K562 (cell line): Measurements from ENCODE around the gene KLC1. TPM values are rescaled to one million over a fixed set of nuclear protein-coding genes. Genes with fewer than 3 reads are reported as not detected.

ENCODE experiments used
- GATA2 ChIP-seq: sonication (generic); formaldehyde crosslinking; IDR thresholded peaks from 2 replicates; pipeline ENCODE4 v1.4.0; 2020; ENCODE audit warnings: mild to moderate bottlenecking, missing genetic modification reagents
- KHSRP ChIP-seq: fragments of 450-650 bp; IDR thresholded peaks from 2 replicates; pipeline ENCODE4 v1.6.1; 2017
- POLR2AphosphoS2 ChIP-seq: IDR thresholded peaks from 2 replicates; pipeline ENCODE4 v1.6.1; 2012; ENCODE audit warnings: low read length, improper control_type of control experiment
- POLR2H ChIP-seq: IDR thresholded peaks from 2 replicates; pipeline ENCODE4 v1.6.1; 2016; ENCODE audit warnings: missing genetic modification characterization, low read depth, mild to moderate bottlenecking, control low read depth, missing compliant biosample characterization, moderate library complexity
- RERE ChIP-seq: sonication (generic); formaldehyde crosslinking; IDR thresholded peaks from 2 replicates; pipeline ENCODE4 v1.8.0; 2023; ENCODE audit warnings: missing genetic modification reagents, mild to moderate bottlenecking, borderline replicate concordance
- TGIF2 ChIP-seq: sonication (generic); formaldehyde crosslinking; IDR thresholded peaks from 2 replicates; pipeline ENCODE4 v1.8.1; 2022; ENCODE audit warnings: mild to moderate bottlenecking, missing genetic modification reagents, moderate library complexity
- ZFP1 ChIP-seq: fragments of 450-650 bp; formaldehyde crosslinking; IDR thresholded peaks from 2 replicates; pipeline ENCODE4 v1.4.0; 2020; ENCODE audit warnings: mild to moderate bottlenecking, mixed read lengths
- ZNF133 ChIP-seq: fragments of 250-450 bp; sonication (Bioruptor Pico); IDR thresholded peaks from 2 replicates; pipeline ENCODE4 v1.4.0; 2020; ENCODE audit warnings: mild to moderate bottlenecking
- ZNF277 ChIP-seq: fragments of 250-450 bp; sonication (Bioruptor Pico); IDR thresholded peaks from 2 replicates; pipeline ENCODE4 v1.8.0; 2022; ENCODE audit warnings: inconsistent platforms, mild to moderate bottlenecking, moderate library complexity, borderline replicate concordance
- ZNF75A ChIP-seq: fragments of 450-650 bp; formaldehyde crosslinking; IDR thresholded peaks from 2 replicates; pipeline ENCODE4 v1.4.0; 2020; ENCODE audit warnings: mild to moderate bottlenecking
- ZNF830 ChIP-seq: fragments of 250-450 bp; sonication (Bioruptor Pico); IDR thresholded peaks from 2 replicates; pipeline ENCODE4 v1.5.0; 2021; ENCODE audit warnings: mild to moderate bottlenecking
- polyA plus RNA-seq, 8 experiments: library from polyadenylated mRNA; depleted of rRNA in 4 of 8; stranded (reverse) in 5 of 8; unstranded in 3 of 8; fragments of >200 nt; fragmentation: Nextera tagmentation in 2 of 8; fragmentation: Illumina TruSeq in 1 of 8; extraction: Ambion mirVana in 2 of 8; extraction: Trizol in 1 of 8; gene quantifications; 2 replicates each; pipeline versions ENCODE4 v1.2.1 to v1.2.3, GENCODE V29; 2011 to 2014; ENCODE audit warnings: inconsistent platforms in 1 of 8, missing spikeins in 1 of 8
- total RNA-seq, 7 experiments: library from RNA; depleted of rRNA in 6 of 7; stranded (reverse); fragments of >200 nt in 6 of 7; fragmentation: Illumina TruSeq in 2 of 7; extraction: Trizol in 2 of 7; gene quantifications; 2 replicates each; pipeline versions ENCODE4 v1.2.1 to v1.2.3, GENCODE V29; 2011 to 2021; ENCODE audit warnings: low replicate concordance in 1 of 7

KLC1 gene
- total and polyA plus RNA-seq, 9 of the 15 experiments (the other 6 are each of a cell fraction or from before 2014, with no cell fraction given) = 4.9 to 134 (median 54.8) TPM

DNA sequence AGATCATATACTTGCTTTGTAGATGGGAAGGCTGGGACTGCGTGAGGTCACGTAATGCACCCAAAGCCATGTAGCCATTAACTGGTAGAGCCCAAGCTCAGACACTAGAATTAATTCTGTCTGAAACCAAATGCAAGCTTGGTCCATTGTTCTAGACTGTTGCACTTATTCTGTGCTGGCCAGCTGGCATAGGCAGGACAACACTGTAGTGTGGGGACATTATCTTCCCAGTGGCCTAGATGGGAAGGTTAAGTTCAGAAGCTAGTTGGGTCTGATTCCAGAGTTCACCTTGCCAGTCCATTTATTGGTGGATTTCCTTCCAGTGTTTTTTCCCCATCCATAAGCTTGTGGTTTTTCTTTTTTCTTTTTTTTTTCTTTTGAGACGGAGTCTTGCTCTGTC lies 39.1 kb downstream of the KLC1 start (continued):
- no peak for TF ChIP-seq POLR2H (tag)
- TF ChIP-seq KHSRP = no peak
- TF ChIP-seq GATA2 (CRISPR knock-in tag) = no peak
- no peak for TF ChIP-seq POLR2AphosphoS2
- no peak for TF ChIP-seq TGIF2 (CRISPR knock-in tag)
- TF ChIP-seq RERE (CRISPR knock-in tag) = no peak
- TF ChIP-seq ZNF830 (CRISPR knock-in tag) = no peak
- TF ChIP-seq ZNF133 (CRISPR knock-in tag) = no peak
- no peak for TF ChIP-seq ZNF75A (CRISPR knock-in tag)
- no peak for TF ChIP-seq ZFP1 (CRISPR knock-in tag)
- no peak for TF ChIP-seq ZNF277 (CRISPR knock-in tag)
- TF ChIP-seq, all 486 proteins: peak for 0
